BLaER1 (cell line): ENCODE data around the gene LILRA2.
A peak's percentile ranks its signal among the peaks of the same experiment; 100 is the strongest.
"Not testable (repeated sequence)": the region's sequence is repeated elsewhere in the genome, so short reads cannot be mapped to it uniquely, and the experiment has no call there.

Source experiments
- H3K27ac ChIP-seq: shearing (Covaris generic); formaldehyde crosslinking; 2 replicates; pipeline ENCODE4 v1.8.1; 2022
- H3K27me3 ChIP-seq: shearing (Covaris generic); formaldehyde crosslinking; 2 replicates; pipeline ENCODE4 v1.8.1; 2022
- H3K36me3 ChIP-seq: shearing (Covaris generic); formaldehyde crosslinking; 2 replicates; pipeline ENCODE4 v1.8.1; 2022
- H3K4me1 ChIP-seq: shearing (Covaris generic); formaldehyde crosslinking; 2 replicates; pipeline ENCODE4 v1.8.1; 2022
- H3K4me2 ChIP-seq: shearing (Covaris generic); formaldehyde crosslinking; 2 replicates; pipeline ENCODE4 v1.8.1; 2022
- H3K4me3 ChIP-seq: shearing (Covaris generic); formaldehyde crosslinking; 2 replicates; pipeline ENCODE4 v1.8.1; 2022
- H3K9ac ChIP-seq: shearing (Covaris generic); formaldehyde crosslinking; 2 replicates; pipeline ENCODE4 v1.8.1; 2022
- H3K9me3 ChIP-seq: shearing (Covaris generic); formaldehyde crosslinking; 2 replicates; pipeline ENCODE4 v1.8.1; 2022
- H4K20me1 ChIP-seq: shearing (Covaris generic); formaldehyde crosslinking; 2 replicates; pipeline ENCODE4 v1.8.1; 2022
- Cebpa-rat ChIP-seq: shearing (Covaris generic); IDR thresholded peaks from 2 replicates; pipeline ENCODE4 v1.8.1; 2022

Gene LILRA2

DNA sequence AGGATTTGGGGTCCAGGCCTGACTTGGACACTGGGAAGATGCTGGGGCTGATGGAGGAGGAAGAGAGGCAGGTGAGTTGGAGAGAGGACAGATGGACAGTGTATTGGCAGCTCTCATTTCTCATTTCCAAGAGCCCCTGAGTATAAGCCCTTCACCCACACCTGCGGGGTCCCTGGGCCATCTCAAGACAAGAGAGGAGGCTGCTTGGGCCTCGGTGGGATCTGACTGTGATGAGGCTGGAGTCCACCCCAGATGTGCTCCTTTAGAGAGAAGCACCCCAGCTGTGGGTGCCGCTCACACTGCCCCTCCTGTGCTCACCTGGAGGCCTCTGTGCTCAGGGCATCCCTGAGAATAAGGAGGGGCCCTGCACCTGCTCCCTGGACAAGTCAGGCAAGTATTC is 3.7 kb downstream of the LILRA2 start:
- H3K9me3 ChIP-seq: peaks cover 31% of the 10 kb centered on the region
- no peak for TF ChIP-seq Cebpa-rat
- H3K27me3 ChIP-seq: no peaks in the 10 kb centered on the region
- H3K27ac ChIP-seq: no peak overlapping the region
- H3K4me1 ChIP-seq: peaks cover 52% of the 10 kb centered on the region
- no peak overlapping the region for H3K9ac ChIP-seq
- H4K20me1 ChIP-seq: peaks cover 11% of the 10 kb centered on the region; the same call in 1 of the 2 replicates
- H3K4me3 ChIP-seq: no peak overlapping the region
- peaks cover 46% of the 10 kb centered on the region for H3K36me3 ChIP-seq
- peak overlapping the region; percentile 45; the same call in 1 of the 2 replicates for H3K4me2 ChIP-seq

GRCh38 chr19:54578268-54578667 is 4.7 kb downstream of the LILRA2 start:
- H3K27ac ChIP-seq, H3K4me2 ChIP-seq, H3K9ac ChIP-seq, H3K4me3 ChIP-seq, H3K27me3 ChIP-seq: not testable (repeated sequence)
- H3K36me3 ChIP-seq: peaks cover 51% of the 10 kb centered on the region
- peaks cover 13% of the 10 kb centered on the region; the same call in 1 of the 2 replicates for H4K20me1 ChIP-seq
- H3K9me3 ChIP-seq: peaks cover 37% of the 10 kb centered on the region
- peaks cover 42% of the 10 kb centered on the region for H3K4me1 ChIP-seq

GRCh38 chr19:54586397-54586796 is 12.8 kb downstream of the LILRA2 start:
- peak overlapping the region; percentile 82 for H3K4me2 ChIP-seq
- peak overlapping the region; percentile 82 for H3K27ac ChIP-seq
- peak overlapping the region; percentile 65; the same call in 1 of the 2 replicates for H3K9ac ChIP-seq
- H3K9me3 ChIP-seq: peaks cover 33% of the 10 kb centered on the region
- TF ChIP-seq Cebpa-rat: no peak
- peaks cover 62% of the 10 kb centered on the region for H3K4me1 ChIP-seq
- no peak overlapping the region for H3K4me3 ChIP-seq
- peaks cover 39% of the 10 kb centered on the region; the same call in 1 of the 2 replicates for H4K20me1 ChIP-seq
- peaks cover 56% of the 10 kb centered on the region for H3K36me3 ChIP-seq
- no peaks in the 10 kb centered on the region for H3K27me3 ChIP-seq

GRCh38 chr19:54587026-54587425 is 13.4 kb downstream of the LILRA2 start:
- Histone ChIP-seq H3K36me3 (peaks cover 50% of the 10 kb centered on the region), H3K9ac (peak overlapping the region; percentile 65), H3K9me3 (peaks cover 27% of the 10 kb centered on the region), H3K4me3 (0 out of 2 replicates have a peak overlapping the region, but pooled peaks have one; percentile 9), H3K27me3 (no peaks in the 10 kb centered on the region), H3K4me2 (peak overlapping the region; percentile 82), H4K20me1 (peaks cover 39% of the 10 kb centered on the region; the same call in 1 of the 2 replicates), H3K27ac (peak overlapping the region; percentile 82), H3K4me1 (peaks cover 68% of the 10 kb centered on the region)
- no peak for TF ChIP-seq Cebpa-rat

GRCh38 chr19:54593445-54593844 is 19.9 kb downstream of the LILRA2 start, which contains the start of gene LILRA1:
TSS of gene LILRA1 (plus strand) at chr19:54593632. CDS start at chr19:54594245, 613 bp downstream.
- H3K4me2 ChIP-seq: peak within 1 kb of the TSS; percentile 90
- not testable (repeated sequence) for H3K36me3 ChIP-seq, H4K20me1 ChIP-seq, H3K4me3 ChIP-seq, H3K27me3 ChIP-seq, H3K9ac ChIP-seq
- peak within 1 kb of the TSS; percentile 64; the same call in 1 of the 2 replicates for H3K27ac ChIP-seq
- H3K4me1 ChIP-seq: peaks cover 60% of the 10 kb centered on the region
- peaks cover 11% of the 10 kb centered on the region for H3K9me3 ChIP-seq

DNA sequence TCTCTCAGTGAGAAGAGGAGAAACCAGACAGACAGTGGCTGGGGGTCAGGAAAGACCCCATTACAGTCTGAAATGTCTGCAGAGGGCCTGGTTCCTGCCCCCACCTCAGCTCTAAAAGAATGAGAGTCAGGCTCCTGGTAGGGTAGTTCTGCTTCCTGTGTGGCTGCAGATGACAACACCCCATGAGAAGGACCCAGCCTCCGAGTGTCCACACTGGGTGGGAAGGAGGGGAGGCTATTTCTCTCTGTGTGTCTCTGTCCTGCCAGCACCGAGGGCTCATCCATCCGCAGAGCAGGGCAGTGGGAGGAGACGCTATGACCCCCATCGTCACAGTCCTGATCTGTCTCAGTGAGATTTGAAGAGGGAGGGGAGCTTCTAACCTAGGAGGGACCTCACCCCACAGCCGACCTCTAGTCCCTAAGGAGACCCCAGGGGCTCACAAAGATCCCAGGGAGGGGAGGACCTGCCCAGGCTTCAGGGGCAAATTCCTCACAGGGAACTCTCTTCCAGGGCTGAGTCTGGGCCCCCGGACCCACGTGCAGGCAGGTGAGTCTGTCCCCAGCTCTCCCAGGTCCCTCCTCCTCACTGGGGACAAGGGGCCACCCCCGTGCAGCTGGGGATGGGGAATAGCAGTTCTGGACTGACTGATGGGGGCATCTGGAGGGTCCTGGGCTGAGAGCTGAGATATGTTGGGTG is 20.5 kb downstream of the LILRA2 start:
- not testable (repeated sequence) for H3K36me3 ChIP-seq, H3K27me3 ChIP-seq, H4K20me1 ChIP-seq, H3K9ac ChIP-seq, H3K4me3 ChIP-seq
- Histone ChIP-seq H3K27ac (0 out of 2 replicates have a peak overlapping the region, but pooled peaks have one; percentile 9), H3K4me1 (peaks cover 60% of the 10 kb centered on the region), H3K4me2 (peak overlapping the region; percentile 90), H3K9me3 (peaks cover 11% of the 10 kb centered on the region)

- Histone ChIP-seq H4K20me1 (no peaks in the 10 kb centered on the region), H3K4me1 (peaks cover 60% of the 10 kb centered on the region), H3K9me3 (peaks cover 7% of the 10 kb centered on the region), H3K4me3 (no peak overlapping the region), H3K4me2 (peak overlapping the region; percentile 90), H3K27ac (no peak overlapping the region), H3K36me3 (no peaks in the 10 kb centered on the region), H3K9ac (no peak overlapping the region), H3K27me3 (peaks cover 6% of the 10 kb centered on the region; the same call in 1 of the 2 replicates)
- TF ChIP-seq Cebpa-rat: no peak
Observed at GRCh38 chr19:54594737-54595136, 21.1 kb downstream of the LILRA2 start.

- Histone ChIP-seq H3K4me2 (peak overlapping the region; percentile 90), H3K4me1 (peaks cover 53% of the 10 kb centered on the region)
- not testable (repeated sequence) for H3K9me3 ChIP-seq, H4K20me1 ChIP-seq, H3K4me3 ChIP-seq, H3K27me3 ChIP-seq, H3K9ac ChIP-seq, H3K27ac ChIP-seq, H3K36me3 ChIP-seq
Observed at GRCh38 chr19:54595680-54596436, 22.3 kb downstream of the LILRA2 start.

DNA sequence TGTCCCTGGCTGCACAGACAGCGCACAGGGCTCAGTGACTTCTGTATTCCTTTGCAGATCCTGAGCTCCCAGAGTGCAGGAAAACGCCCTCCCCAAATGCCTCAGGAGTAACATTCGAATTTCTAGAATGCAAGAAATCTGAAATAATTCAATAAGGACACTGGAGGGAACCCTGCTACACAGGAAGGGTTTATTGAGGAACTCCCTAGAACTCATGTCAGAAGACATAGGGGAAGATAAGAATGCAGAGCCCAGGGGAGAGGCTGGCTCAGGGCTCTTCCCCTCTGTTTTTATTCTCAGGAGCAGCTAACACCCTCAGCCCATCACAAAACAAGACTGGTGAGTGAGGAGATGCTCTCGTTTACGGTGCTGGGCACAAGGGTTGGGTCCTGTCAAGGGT is 26.6 kb downstream of the LILRA2 start:
- Histone ChIP-seq H3K9ac (no peak overlapping the region), H3K4me1 (peaks cover 10% of the 10 kb centered on the region), H3K27me3 (no peaks in the 10 kb centered on the region), H3K4me3 (no peak overlapping the region), H3K4me2 (no peak overlapping the region), H3K27ac (no peak overlapping the region), H4K20me1 (no peaks in the 10 kb centered on the region), H3K9me3 (peaks cover 10% of the 10 kb centered on the region), H3K36me3 (no peaks in the 10 kb centered on the region)
- no peak for TF ChIP-seq Cebpa-rat

DNA sequence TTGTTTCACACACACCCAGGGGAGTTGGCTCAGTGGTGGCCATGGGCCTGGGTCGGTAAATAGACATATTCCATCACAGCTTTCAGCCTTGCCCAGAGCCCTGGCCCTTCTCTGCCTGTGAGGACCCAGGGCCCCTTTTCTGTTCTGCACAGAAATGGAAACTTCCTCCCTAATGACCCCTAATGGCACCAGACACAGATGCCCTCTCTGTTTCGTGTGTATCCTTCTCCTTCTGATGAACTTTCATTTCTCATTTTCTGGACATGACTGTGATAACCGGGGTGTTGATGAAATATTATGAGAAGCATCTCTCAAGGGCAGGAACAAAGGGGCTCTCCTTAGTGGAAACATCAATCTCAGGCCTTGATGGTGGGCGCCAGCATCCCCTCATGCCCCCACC is 32.6 kb downstream of the LILRA2 start:
- Histone ChIP-seq H3K27ac (no peak overlapping the region), H3K36me3 (no peaks in the 10 kb centered on the region; the same call in 1 of the 2 replicates), H3K9me3 (peaks cover 45% of the 10 kb centered on the region), H3K9ac (no peak overlapping the region), H4K20me1 (no peaks in the 10 kb centered on the region), H3K4me1 (peaks cover 17% of the 10 kb centered on the region; the same call in 1 of the 2 replicates), H3K4me3 (no peak overlapping the region), H3K27me3 (no peaks in the 10 kb centered on the region), H3K4me2 (peak overlapping the region; percentile 31; the same call in 1 of the 2 replicates)
- no peak for TF ChIP-seq Cebpa-rat
